Activated CD8-positive, alpha-beta memory T cell treated with anti-CD3 and anti-CD28 coated beads, Interleukin-2, amount 10 ng/mL, durations not matched to agents 7 days and 5 days (primary cell): ENCODE results near the gene XXYLT1. TPM values are rescaled to one million over a fixed set of nuclear protein-coding genes. Genes with fewer than 3 reads are reported as not detected.
"Not testable (repeated sequence)": the region's sequence is repeated elsewhere in the genome, so short reads cannot be mapped to it uniquely, and the experiment has no call there.

ENCODE experiments used
- ATAC-seq: fragments of 150-1000 bp; cut with Tn5 transposase; one replicate; pipeline ENCODE4 v1.10.0; 2021; ENCODE audit warnings: moderate library complexity
- CTCF ChIA-PET: fragments of 350-600 bp; sonication (Branson Sonifier 250); formaldehyde crosslinking; loops from one replicate; lab custom pipeline; 2021; ENCODE audit warnings: antibody characterized with exemption; lab: Charles Lee
- DNase-seq: peaks from one replicate; pipeline ENCODE4 v3.0.0-alpha.2; 2020
- H3K27ac Mint-ChIP-seq: one replicate; pipeline ENCODE4 v1.8.0; 2021; ENCODE audit warnings: mild to moderate bottlenecking, mixed read lengths
- H3K27me3 Mint-ChIP-seq: one replicate; pipeline ENCODE4 v1.8.0; 2021; ENCODE audit warnings: mixed read lengths
- H3K36me3 Mint-ChIP-seq: one replicate; pipeline ENCODE4 v1.8.0; 2021; ENCODE audit warnings: mild to moderate bottlenecking, mixed read lengths
- H3K4me1 Mint-ChIP-seq: one replicate; pipeline ENCODE4 v1.8.0; 2021; ENCODE audit warnings: mixed read lengths
- H3K4me3 Mint-ChIP-seq: one replicate; pipeline ENCODE4 v1.8.0; 2021; ENCODE audit warnings: mild to moderate bottlenecking, moderate library complexity, mixed read lengths
- H3K9me3 Mint-ChIP-seq: one replicate; pipeline ENCODE4 v1.8.0; 2022; ENCODE audit warnings: low read depth, mixed read lengths
- total RNA-seq, 2 experiments: library from RNA; stranded (reverse); gene quantifications; one replicate each; pipeline ENCODE4 v1.2.3, GENCODE V29; 2021

Gene XXYLT1
- total RNA-seq, 2 experiments from 2014 or later = 7.2 to 9.2 TPM

GRCh38 chr3:195198426-195199346 is 72.3 kb downstream of the XXYLT1 start:
- no peak for ATAC-seq
- DNase-seq = no peak
- Mint-ChIP-seq H3K36me3 (no peaks in the 10 kb centered on the region), H3K27me3 (no peaks in the 10 kb centered on the region), H3K27ac (no peak overlapping the region), H3K9me3 (no peaks in the 10 kb centered on the region), H3K4me3 (no peak overlapping the region), H3K4me1 (peaks cover 7% of the 10 kb centered on the region)
- CTCF ChIA-PET = no interaction called here

- no peaks in the 10 kb centered on the region for H3K36me3 Mint-ChIP-seq
- H3K4me3 Mint-ChIP-seq = no peak overlapping the region
- H3K27ac Mint-ChIP-seq = no peak overlapping the region
- no peak for DNase-seq
- ATAC-seq = no peak
- CTCF ChIA-PET = no interaction called here
- H3K27me3 Mint-ChIP-seq = no peaks in the 10 kb centered on the region
- no peaks in the 10 kb centered on the region for H3K9me3 Mint-ChIP-seq
- peaks cover 7% of the 10 kb centered on the region for H3K4me1 Mint-ChIP-seq
Observed at GRCh38 chr3:195197765-195198425, 73.1 kb downstream of the XXYLT1 start.

- Mint-ChIP-seq H3K9me3 (peaks cover 5% of the 10 kb centered on the region), H3K4me1 (peaks cover 7% of the 10 kb centered on the region), H3K36me3 (peaks cover 7% of the 10 kb centered on the region), H3K27me3 (no peaks in the 10 kb centered on the region), H3K4me3 (no peak overlapping the region), H3K27ac (no peak overlapping the region)
- ATAC-seq (no peak), DNase-seq (no peak)
- CTCF ChIA-PET = no interaction called here
Observed at GRCh38 chr3:195196266-195196665, 74.7 kb downstream of the XXYLT1 start.

- no peak for DNase-seq
- CTCF ChIA-PET = interaction anchor here (0.5 kb wide), 1 partner anchor 111 kb away, joined by 3 read pairs; no protein-coding TSS in a partner anchor
- Mint-ChIP-seq H3K36me3 (peaks cover 9% of the 10 kb centered on the region), H3K4me1 (peaks cover 7% of the 10 kb centered on the region), H3K27ac (no peak overlapping the region), H3K27me3 (no peaks in the 10 kb centered on the region), H3K9me3 (peaks cover 9% of the 10 kb centered on the region), H3K4me3 (no peak overlapping the region)
- no peak for ATAC-seq
Observed at GRCh38 chr3:195195321-195196209, 75.4 kb downstream of the XXYLT1 start.

- peak; percentile 30 for ATAC-seq
- Mint-ChIP-seq H3K27ac (no peak overlapping the region), H3K4me1 (peaks cover 7% of the 10 kb centered on the region), H3K9me3 (peaks cover 9% of the 10 kb centered on the region), H3K27me3 (no peaks in the 10 kb centered on the region), H3K4me3 (peak overlapping the region; percentile 12), H3K36me3 (peaks cover 10% of the 10 kb centered on the region)
- CTCF ChIA-PET = interaction anchor here (0.6 kb wide), 1 partner anchor 753 kb away, joined by 3 read pairs; no protein-coding TSS in a partner anchor
- no peak for DNase-seq
Observed at GRCh38 chr3:195194559-195195206, 76.3 kb downstream of the XXYLT1 start.

GRCh38 chr3:195191580-195191979 is 79.4 kb downstream of the XXYLT1 start:
- Mint-ChIP-seq H3K27ac (no peak overlapping the region), H3K27me3 (no peaks in the 10 kb centered on the region), H3K36me3 (peaks cover 13% of the 10 kb centered on the region), H3K4me3 (no peak overlapping the region), H3K9me3 (peaks cover 9% of the 10 kb centered on the region), H3K4me1 (peaks cover 10% of the 10 kb centered on the region)
- CTCF ChIA-PET = no interaction called here
- ATAC-seq (no peak), DNase-seq (no peak)

GRCh38 chr3:195189821-195190220 is 81.1 kb downstream of the XXYLT1 start:
- Mint-ChIP-seq H3K4me1 (peaks cover 23% of the 10 kb centered on the region), H3K36me3 (peaks cover 13% of the 10 kb centered on the region), H3K27ac (no peak overlapping the region), H3K4me3 (no peak overlapping the region), H3K9me3 (peaks cover 9% of the 10 kb centered on the region), H3K27me3 (no peaks in the 10 kb centered on the region)
- DNase-seq = no peak
- CTCF ChIA-PET = no interaction called here
- no peak for ATAC-seq

- peaks cover 21% of the 10 kb centered on the region for H3K4me1 Mint-ChIP-seq
- no peak overlapping the region for H3K4me3 Mint-ChIP-seq
- ATAC-seq (no peak), DNase-seq (no peak)
- no peak overlapping the region for H3K27ac Mint-ChIP-seq
- CTCF ChIA-PET = no interaction called here
- H3K9me3 Mint-ChIP-seq = peaks cover 9% of the 10 kb centered on the region
- no peaks in the 10 kb centered on the region for H3K27me3 Mint-ChIP-seq
- H3K36me3 Mint-ChIP-seq = peaks cover 13% of the 10 kb centered on the region
Observed at GRCh38 chr3:195188426-195188927, 82.5 kb downstream of the XXYLT1 start.

GRCh38 chr3:195187609-195188425 is 83.1 kb downstream of the XXYLT1 start:
- peaks cover 13% of the 10 kb centered on the region for H3K36me3 Mint-ChIP-seq
- H3K4me1 Mint-ChIP-seq = peaks cover 23% of the 10 kb centered on the region
- H3K27ac Mint-ChIP-seq = no peak overlapping the region
- no peaks in the 10 kb centered on the region for H3K27me3 Mint-ChIP-seq
- H3K4me3 Mint-ChIP-seq = no peak overlapping the region
- DNase-seq (no peak), ATAC-seq (no peak)
- peaks cover 9% of the 10 kb centered on the region for H3K9me3 Mint-ChIP-seq
- CTCF ChIA-PET = no interaction called here

- ATAC-seq, H3K36me3 Mint-ChIP-seq, H3K4me3 Mint-ChIP-seq, DNase-seq, H3K9me3 Mint-ChIP-seq, H3K27me3 Mint-ChIP-seq, H3K27ac Mint-ChIP-seq, CTCF ChIA-PET: not testable (repeated sequence)
- H3K4me1 Mint-ChIP-seq = peaks cover 23% of the 10 kb centered on the region
Observed at GRCh38 chr3:195186710-195187047, 84.3 kb downstream of the XXYLT1 start.

- Mint-ChIP-seq H3K4me3 (no peak overlapping the region), H3K36me3 (peaks cover 6% of the 10 kb centered on the region), H3K9me3 (peaks cover 3% of the 10 kb centered on the region), H3K4me1 (peaks cover 23% of the 10 kb centered on the region), H3K27ac (no peak overlapping the region), H3K27me3 (no peaks in the 10 kb centered on the region)
- CTCF ChIA-PET = no interaction called here
- DNase-seq (no peak), ATAC-seq (no peak)
Observed at GRCh38 chr3:195186041-195186709, 84.8 kb downstream of the XXYLT1 start.

GRCh38 chr3:195185583-195185982 is 85.4 kb downstream of the XXYLT1 start:
- CTCF ChIA-PET = no interaction called here
- no peak overlapping the region for H3K4me3 Mint-ChIP-seq
- peaks cover 23% of the 10 kb centered on the region for H3K4me1 Mint-ChIP-seq
- H3K36me3 Mint-ChIP-seq = peaks cover 3% of the 10 kb centered on the region
- no peak for DNase-seq
- H3K27ac Mint-ChIP-seq = no peak overlapping the region
- H3K27me3 Mint-ChIP-seq = no peaks in the 10 kb centered on the region
- ATAC-seq = no peak
- no peaks in the 10 kb centered on the region for H3K9me3 Mint-ChIP-seq
